ENCODE measurements around the gene ABAT.

Gene ABAT

DNA sequence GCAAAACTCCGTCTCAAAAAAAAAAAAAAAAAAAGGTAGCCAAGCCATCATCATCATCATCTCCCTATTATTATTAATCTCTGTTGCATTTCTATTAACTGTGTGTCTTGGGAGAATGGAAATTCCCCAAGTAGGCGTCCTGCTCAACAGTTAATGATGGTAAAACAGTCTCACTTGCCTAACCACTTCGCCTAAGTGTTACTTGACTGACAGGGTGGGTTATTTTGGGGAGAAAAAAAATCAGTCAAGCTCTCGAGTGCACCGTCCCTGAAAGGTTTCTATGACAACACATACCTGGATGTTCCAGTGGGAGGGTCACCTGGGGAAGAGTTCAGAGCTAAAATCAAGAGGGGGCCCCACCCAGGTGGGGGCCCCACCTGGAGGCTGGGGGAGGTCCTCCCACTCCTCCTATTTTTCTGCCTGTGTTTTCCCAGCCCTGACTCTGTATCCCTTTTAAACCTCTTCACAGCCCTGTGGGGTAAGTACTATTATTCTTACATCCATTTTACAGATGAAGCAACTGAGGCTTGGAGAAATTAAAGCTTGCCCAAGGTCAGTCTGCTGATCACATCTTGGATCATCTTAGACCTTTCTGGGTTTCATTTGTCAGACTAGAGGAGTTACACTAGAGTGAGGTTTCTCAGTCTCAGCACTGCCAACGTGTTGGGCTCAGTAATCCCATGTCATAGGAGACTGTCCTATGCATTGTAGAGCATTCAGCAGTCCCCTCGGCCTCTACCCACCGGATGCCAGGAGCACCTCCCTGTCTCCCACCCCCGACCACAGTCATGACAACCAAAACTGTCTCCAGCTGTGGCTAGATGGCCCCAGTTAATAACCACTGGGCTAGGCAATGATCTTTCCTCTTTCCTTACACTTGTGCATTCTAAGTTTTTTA lies 11.0 kb upstream of the ABAT start:
- Histone ChIP-seq H3K36me3 (replicated peaks) (no peaks in the 10 kb centered on the region), H3K4me3 (ENCODE audit: low read depth, low read length) (no peak overlapping the region), H3K27me3 (replicated peaks) (no peaks in the 10 kb centered on the region), H3K27ac (no peak overlapping the region)
- TF ChIP-seq, protein P1, sequence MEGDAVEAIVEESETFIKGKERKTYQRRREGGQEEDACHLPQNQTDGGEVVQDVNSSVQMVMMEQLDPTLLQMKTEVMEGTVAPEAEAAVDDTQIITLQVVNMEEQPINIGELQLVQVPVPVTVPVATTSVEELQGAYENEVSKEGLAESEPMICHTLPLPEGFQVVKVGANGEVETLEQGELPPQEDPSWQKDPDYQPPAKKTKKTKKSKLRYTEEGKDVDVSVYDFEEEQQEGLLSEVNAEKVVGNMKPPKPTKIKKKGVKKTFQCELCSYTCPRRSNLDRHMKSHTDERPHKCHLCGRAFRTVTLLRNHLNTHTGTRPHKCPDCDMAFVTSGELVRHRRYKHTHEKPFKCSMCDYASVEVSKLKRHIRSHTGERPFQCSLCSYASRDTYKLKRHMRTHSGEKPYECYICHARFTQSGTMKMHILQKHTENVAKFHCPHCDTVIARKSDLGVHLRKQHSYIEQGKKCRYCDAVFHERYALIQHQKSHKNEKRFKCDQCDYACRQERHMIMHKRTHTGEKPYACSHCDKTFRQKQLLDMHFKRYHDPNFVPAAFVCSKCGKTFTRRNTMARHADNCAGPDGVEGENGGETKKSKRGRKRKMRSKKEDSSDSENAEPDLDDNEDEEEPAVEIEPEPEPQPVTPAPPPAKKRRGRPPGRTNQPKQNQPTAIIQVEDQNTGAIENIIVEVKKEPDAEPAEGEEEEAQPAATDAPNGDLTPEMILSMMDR (IDR thresholded peaks at IDR 0.05; ENCODE audit: low read depth, low read length, missing control alignments), result no peak
- in situ Hi-C loops (cut with HindIII; ENCODE audit: low pct_ligation_motif_present, low sequenced_read_pairs), result no loop called here
- DNase-seq, result no peak

DNA sequence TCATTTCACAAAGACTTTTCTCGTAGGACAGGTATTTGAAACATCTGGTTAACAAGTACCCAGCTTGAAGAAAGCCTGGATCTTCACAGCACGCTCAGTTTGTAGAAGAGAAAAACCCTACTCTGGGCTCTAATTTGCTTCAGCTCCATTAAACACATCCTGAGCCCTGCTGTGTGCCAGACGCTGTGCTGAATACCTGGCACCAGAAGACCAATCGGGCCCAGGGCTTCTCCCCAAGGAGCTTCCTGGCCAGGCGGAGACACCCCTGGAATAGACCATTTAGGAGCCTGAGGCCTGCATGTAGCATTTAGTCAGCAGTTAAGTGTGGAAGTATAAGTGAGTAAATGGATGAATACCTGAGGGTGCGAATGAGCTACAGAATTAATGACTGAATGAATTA lies 8.9 kb upstream of the ABAT start:
- in situ Hi-C loops (cut with HindIII; ENCODE audit: low pct_ligation_motif_present, low sequenced_read_pairs), result no loop called here
- Histone ChIP-seq H3K4me3 (ENCODE audit: low read depth, low read length) (no peak overlapping the region), H3K27ac (no peak overlapping the region), H3K36me3 (replicated peaks) (no peaks in the 10 kb centered on the region), H3K27me3 (replicated peaks) (no peaks in the 10 kb centered on the region)
- TF ChIP-seq, protein P1 (IDR thresholded peaks at IDR 0.05; ENCODE audit: low read depth, low read length, missing control alignments), result no peak
- DNase-seq, result no peak

DNA sequence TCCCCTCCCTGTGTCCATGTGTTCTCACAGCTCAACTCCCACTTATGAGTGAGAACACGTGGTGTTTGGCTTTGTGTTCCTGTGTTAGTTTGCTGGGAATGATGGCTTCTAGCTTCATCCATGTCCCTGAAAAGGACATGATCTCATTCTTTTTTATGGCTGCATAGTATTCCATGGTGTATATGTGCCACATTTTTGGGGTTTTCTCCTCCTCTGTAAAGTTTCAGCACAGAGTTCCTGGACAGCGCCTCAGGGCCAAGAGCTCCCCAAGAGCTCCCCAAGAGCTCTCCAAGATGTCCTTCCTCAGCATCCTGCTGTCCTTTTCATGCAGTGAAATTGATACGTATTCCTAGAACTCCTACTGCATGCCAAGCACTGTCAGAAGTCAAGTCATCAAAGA lies 6.9 kb upstream of the ABAT start:
- in situ Hi-C loops (cut with HindIII; ENCODE audit: low pct_ligation_motif_present, low sequenced_read_pairs), result no loop called here
- DNase-seq, result no peak
- Histone ChIP-seq H3K27me3 (replicated peaks) (no peaks in the 10 kb centered on the region), H3K4me3 (ENCODE audit: low read depth, low read length) (no peak overlapping the region), H3K27ac (no peak overlapping the region), H3K36me3 (replicated peaks) (no peaks in the 10 kb centered on the region)
- TF ChIP-seq, protein P1 (IDR thresholded peaks at IDR 0.05; ENCODE audit: low read depth, low read length, missing control alignments), result no peak

DNA sequence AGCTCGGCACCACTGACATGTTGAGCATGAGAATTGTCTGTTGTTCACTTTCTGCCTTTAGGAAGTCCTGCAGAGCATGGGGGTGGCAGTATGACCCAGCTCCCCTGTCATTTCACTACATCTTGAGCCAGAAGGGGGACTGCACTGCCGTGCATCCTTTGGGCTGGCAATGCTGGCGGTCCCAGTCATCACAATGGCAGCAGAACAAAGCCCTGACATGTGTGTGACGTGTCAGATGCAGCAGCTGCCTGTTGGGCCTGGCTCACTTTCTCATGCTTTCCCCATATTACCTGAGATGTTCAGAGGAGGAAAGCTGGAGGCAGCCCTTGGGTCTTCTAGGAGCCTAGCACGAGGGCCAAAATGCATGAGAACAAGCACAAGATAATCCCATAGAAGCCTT lies 6.3 kb upstream of the ABAT start:
- DNase-seq, result no peak
- Histone ChIP-seq H3K27ac (no peak overlapping the region), H3K36me3 (replicated peaks) (no peaks in the 10 kb centered on the region), H3K4me3 (ENCODE audit: low read depth, low read length) (no peak overlapping the region), H3K27me3 (replicated peaks) (no peaks in the 10 kb centered on the region)
- TF ChIP-seq, protein P1 (IDR thresholded peaks at IDR 0.05; ENCODE audit: low read depth, low read length, missing control alignments), result no peak
- in situ Hi-C loops (cut with HindIII; ENCODE audit: low pct_ligation_motif_present, low sequenced_read_pairs), result no loop called here

DNA sequence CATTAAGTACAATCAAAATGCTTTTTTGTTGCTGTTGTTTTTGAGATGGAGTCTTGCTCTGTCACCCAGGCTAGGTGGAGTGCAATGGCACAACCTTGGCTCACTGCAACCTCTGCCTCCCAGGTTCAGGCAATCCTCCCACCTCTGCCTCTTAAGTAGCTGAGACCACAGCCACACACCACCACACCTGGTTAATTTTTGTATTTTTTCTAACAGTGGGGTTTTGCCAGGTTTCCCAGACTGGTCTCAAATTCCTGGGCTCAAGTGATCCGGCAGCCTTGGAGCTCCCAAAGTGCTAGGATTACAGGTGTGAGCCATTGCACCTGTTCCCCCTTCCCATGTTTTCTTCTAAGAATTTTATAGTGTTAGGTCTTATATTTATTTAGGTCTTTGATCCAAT lies 4.9 kb upstream of the ABAT start:
- TF ChIP-seq, protein P1 (IDR thresholded peaks at IDR 0.05; ENCODE audit: low read depth, low read length, missing control alignments), result no peak
- no peak overlapping the region for H3K27ac ChIP-seq
- no peaks in the 10 kb centered on the region for H3K36me3 ChIP-seq (replicated peaks)
- in situ Hi-C loops (cut with HindIII; ENCODE audit: low pct_ligation_motif_present, low sequenced_read_pairs), result no loop called here
- no peaks in the 10 kb centered on the region for H3K27me3 ChIP-seq (replicated peaks)
- DNase-seq, result no peak
- no peak overlapping the region for H3K4me3 ChIP-seq (ENCODE audit: low read depth, low read length)
